Endothelial cell of umbilical vein (primary cell): ENCODE data around the gene C4orf54. TPM values are rescaled to one million over a fixed set of nuclear protein-coding genes. Genes with fewer than 3 reads are reported as not detected.

ENCODE experiments used
- BruUV-seq: library from RNA; stranded (reverse); fragments of 400-500 nt; replicated peaks from 2 replicates; lab custom pipeline; 2021; lab: Mats Ljungman, UMichigan
- CTCF ChIA-PET: fragments of 300-600, 350-600 bp; sonication (Branson Sonifier 250); formaldehyde crosslinking; loops from one replicate; lab custom pipeline; 2021; ENCODE audit warnings: antibody characterized with exemption, inconsistent platforms; lab: Charles Lee
- POLR2A ChIA-PET: fragments of 300-600, 350-600 bp; sonication (Branson Sonifier 250); formaldehyde crosslinking; loops from one replicate; lab custom pipeline; 2021; ENCODE audit warnings: antibody characterized with exemption, inconsistent platforms; lab: Charles Lee
- DNase-seq: peaks from one replicate; pipeline ENCODE4 v3.0.0-alpha.2; 2011; ENCODE audit warnings: low read depth, low spot score
- FAIRE-seq: peaks from 2 replicates; lab custom pipeline; 2011; peaks lifted over from hg19 to GRCh38; lab: Jason Lieb, UNC
- H2AFZ ChIP-seq: 2 replicates; pipeline ENCODE4 v1.6.0; 2012; ENCODE audit warnings: low read depth, low read length, control low read depth, inconsistent platforms
- H3K27ac ChIP-seq: 2 replicates; pipeline ENCODE4 v1.5.1; 2011; ENCODE audit warnings: low read depth, mild to moderate bottlenecking, control low read depth, low read length, moderate library complexity; ENCODE audit not compliant: insufficient read depth
- H3K27me3 ChIP-seq, 2 experiments: 2 replicates each; pipeline versions ENCODE4 v1.6.0 to v1.6.1; 2011; ENCODE audit warnings: low read length in 2 of 2, mixed read lengths in 1 of 2; ENCODE audit not compliant: control insufficient read depth in 2 of 2, insufficient read depth in 2 of 2
- H3K36me3 ChIP-seq, 2 experiments: 2 replicates in 1 of 2; 3 replicates in 1 of 2; pipeline ENCODE4 v1.5.1; 2011; ENCODE audit warnings: low read length in 2 of 2, mild to moderate bottlenecking in 1 of 2, moderate library complexity in 1 of 2; ENCODE audit not compliant: control insufficient read depth in 2 of 2, insufficient read depth in 2 of 2; ENCODE audit errors: extremely low read depth in 1 of 2
- H3K4me1 ChIP-seq: 3 replicates; pipeline ENCODE4 v1.5.1; 2011; ENCODE audit warnings: mild to moderate bottlenecking, low read length; ENCODE audit not compliant: control insufficient read depth, insufficient read depth; ENCODE audit errors: extremely low read depth
- H3K4me2 ChIP-seq: 2 replicates; pipeline ENCODE4 v1.6.1; 2011; ENCODE audit warnings: low read length, control low read depth, mixed read lengths; ENCODE audit not compliant: insufficient read depth
- H3K4me3 ChIP-seq, 3 experiments: fragments of 200-600 bp in 1 of 3; sonication (generic), shearing (Covaris generic) in 1 of 3; replicated peaks in 1 of 3; 2 replicates each; pipeline ENCODE4 v1.5.1; 2011 to 2016; ENCODE audit warnings: control low read depth in 3 of 3, low read length in 3 of 3, mild to moderate bottlenecking in 2 of 3, inconsistent platforms in 1 of 3, low read depth in 1 of 3, moderate library complexity in 1 of 3; ENCODE audit not compliant: insufficient read depth in 1 of 3
- H3K79me2 ChIP-seq: 2 replicates; pipeline ENCODE4 v1.6.0; 2012; ENCODE audit warnings: low read length, inconsistent platforms; ENCODE audit not compliant: control insufficient read depth, insufficient read depth
- H3K9ac ChIP-seq: replicated peaks from 2 replicates; pipeline ENCODE3; 2011; ENCODE audit warnings: low read length, control low read depth; ENCODE audit not compliant: insufficient read depth; ENCODE audit errors: extremely low read depth
- H3K9me1 ChIP-seq: replicated peaks from 3 replicates; pipeline ENCODE4 v1.6.0; 2011; ENCODE audit warnings: mild to moderate bottlenecking, low read length; ENCODE audit not compliant: control insufficient read depth, insufficient read depth; ENCODE audit errors: extremely low read depth
- H3K9me3 ChIP-seq: replicated peaks from 2 replicates; pipeline ENCODE4 v1.5.1; 2012; ENCODE audit warnings: low read length, inconsistent platforms; ENCODE audit not compliant: control insufficient read depth, insufficient read depth
- H4K20me1 ChIP-seq: replicated peaks from 2 replicates; pipeline ENCODE3; 2011; ENCODE audit warnings: mild to moderate bottlenecking, low read length; ENCODE audit not compliant: control insufficient read depth, insufficient read depth; ENCODE audit errors: extremely low read depth
- EZH2 ChIP-seq: IDR thresholded peaks from 2 replicates; pipeline ENCODE4 v1.6.1; 2012; ENCODE audit warnings: borderline replicate concordance, low read depth, mild to moderate bottlenecking, moderate library complexity, low read length, inconsistent platforms; ENCODE audit not compliant: severe bottlenecking
- FOS ChIP-seq: IDR thresholded peaks from 2 replicates; pipeline ENCODE4 v1.6.1; 2011; ENCODE audit warnings: mild to moderate bottlenecking, low read length, moderate library complexity, borderline replicate concordance; ENCODE audit not compliant: insufficient read depth
- GATA2 ChIP-seq: IDR thresholded peaks from 2 replicates; pipeline ENCODE4 v1.7.0; 2011; ENCODE audit warnings: low read depth, mild to moderate bottlenecking, moderate library complexity, mixed read lengths, low read length; ENCODE audit not compliant: insufficient read length, insufficient read depth
- JUN ChIP-seq: IDR thresholded peaks from 2 replicates; pipeline ENCODE4 v1.6.1; 2011; ENCODE audit warnings: borderline replicate concordance, low read depth; ENCODE audit not compliant: insufficient read length, insufficient read depth
- MYC ChIP-seq: IDR thresholded peaks from one replicate; pipeline ENCODE4 v1.6.1; 2011; ENCODE audit warnings: mild to moderate bottlenecking, low read depth, low read length
- POLR2A ChIP-seq: IDR thresholded peaks from 2 replicates; pipeline ENCODE4 v1.6.1; 2012; ENCODE audit warnings: low read depth, mild to moderate bottlenecking, control low read depth, low read length
- POLR2AphosphoS5 ChIP-seq: IDR thresholded peaks from 2 replicates; pipeline ENCODE4 v1.6.1; 2012; ENCODE audit warnings: low read depth, mild to moderate bottlenecking, control low read depth, low read length, moderate library complexity; ENCODE audit not compliant: insufficient read depth
- dilution Hi-C: fragments of 300-500 bp; cut with MboI; formaldehyde crosslinking; loops from one replicate; pipeline ENCODE4 v1.15.0; 2019; ENCODE audit warnings: low sequenced_read_pairs; ENCODE audit not compliant: extremely low pct_ligation_motif_present
- intact Hi-C: fragments of 100-400 bp; cut with micrococcal nuclease; formaldehyde crosslinking; loops from one replicate; pipeline ENCODE4 v1.10.0; 2022
- polyA plus RNA-seq, 4 experiments: library from polyadenylated mRNA; depleted of rRNA in 3 of 4; stranded (reverse) in 3 of 4; unstranded in 1 of 4; fragments of >200 nt; gene quantifications; 2 replicates each; pipeline versions ENCODE4 v1.2.1 to v1.2.3, GENCODE V29; 2011 to 2012; ENCODE audit warnings: missing spikeins in 1 of 4
- total RNA-seq: library from RNA; stranded (reverse); gene quantifications from 2 replicates; pipeline ENCODE4 v1.2.3, GENCODE V29; 2021
- TF ChIP-seq, protein P1 (sequence below), 2 donors: IDR thresholded peaks; 1 replicate in 1 of 2; 2 replicates in 1 of 2; pipeline ENCODE4 v1.5.1; 2011; ENCODE audit warnings: low read length in 2 of 2, mild to moderate bottlenecking in 2 of 2, moderate library complexity in 2 of 2, control low read depth in 1 of 2, inconsistent platforms in 1 of 2, low read depth in 1 of 2; ENCODE audit not compliant: insufficient read depth in 1 of 2; ENCODE audit errors: extremely low read depth in 1 of 2
- TF ChIP-seq, protein P2 (sequence below): IDR thresholded peaks from 2 replicates; pipeline ENCODE4 v1.6.1; 2011; ENCODE audit not compliant: insufficient read depth, insufficient read length

C4orf54 gene
- total and polyA plus RNA-seq, 2 donors (not counting 3 experiments of a cell fraction or from before 2014, with no cell fraction given): not detected

DNA sequence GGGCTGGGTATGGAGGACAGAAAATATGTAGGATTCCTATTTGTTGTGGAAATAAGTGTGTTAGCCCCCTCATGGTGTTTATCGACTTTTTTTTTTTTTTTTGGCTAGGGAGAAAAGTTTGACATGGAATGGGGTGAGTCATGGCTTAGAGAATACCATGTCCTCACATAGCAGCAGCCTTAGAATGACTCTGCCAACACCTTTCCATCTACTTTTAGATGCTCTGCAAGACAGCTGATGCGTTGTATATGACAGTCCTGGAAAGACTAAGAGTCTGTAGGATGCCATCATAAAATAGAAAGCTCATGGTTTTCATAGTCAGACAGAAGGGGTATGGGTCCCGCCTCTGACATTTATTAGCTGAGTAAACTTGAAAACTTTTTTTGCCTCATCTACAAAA is 45.3 kb downstream of the C4orf54 start:
- Histone ChIP-seq H3K36me3 (no peaks in the 10 kb centered on the region), H3K9me3 (no peaks in the 10 kb centered on the region), H4K20me1 (no peaks in the 10 kb centered on the region), H3K9me1 (no peaks in the 10 kb centered on the region), H3K27ac (no peak overlapping the region), H3K4me2 (no peak overlapping the region), H3K27me3 (no peaks in the 10 kb centered on the region), H2AFZ (no peak overlapping the region), H3K9ac (no peak overlapping the region), H3K79me2 (no peaks in the 10 kb centered on the region), H3K4me3 (no peak overlapping the region), H3K4me1 (no peaks in the 10 kb centered on the region)
- no peak for FAIRE-seq
- POLR2A ChIA-PET: no interaction called here
- dilution Hi-C loops (no loop called here), intact Hi-C loops (no loop called here)
- no TSS peak for BruUV-seq
- no peak for TF ChIP-seq FOS
- TF ChIP-seq POLR2A: no peak
- DNase-seq: no peak
- CTCF ChIA-PET: no interaction called here

DNA sequence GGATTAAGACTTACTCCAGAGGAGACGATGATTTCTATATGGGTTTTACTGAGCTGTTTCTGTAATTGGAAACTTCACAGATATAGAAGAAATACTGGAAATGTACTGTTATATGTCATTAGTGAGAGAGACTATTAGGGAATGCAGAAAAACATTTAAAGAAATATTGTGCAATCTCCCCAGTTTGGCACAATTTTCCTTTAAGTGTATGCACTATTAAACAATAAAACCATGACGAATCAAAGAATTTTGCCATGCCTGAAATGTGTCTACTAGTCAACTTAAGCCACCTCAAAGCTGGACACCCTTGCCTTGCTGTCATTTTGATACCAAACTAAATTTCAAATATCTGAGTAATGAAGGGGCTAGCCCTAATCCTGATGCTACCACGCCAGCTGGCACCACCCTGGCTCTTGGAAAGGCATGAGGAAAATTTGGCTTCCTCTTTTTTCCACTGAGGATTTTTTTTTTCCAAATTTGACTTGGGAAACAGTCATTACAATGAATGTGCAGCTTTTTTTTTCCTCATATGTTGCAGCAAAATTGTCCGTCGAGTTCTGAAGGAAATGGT is 46.9 kb downstream of the C4orf54 start:
- ChIA-PET POLR2A (no interaction called here), CTCF (no interaction called here)
- Histone ChIP-seq H3K4me1 (no peaks in the 10 kb centered on the region), H3K36me3 (no peaks in the 10 kb centered on the region), H3K9me1 (no peaks in the 10 kb centered on the region), H3K9ac (no peak overlapping the region), H2AFZ (no peak overlapping the region), H3K27ac (no peak overlapping the region), H3K4me2 (no peak overlapping the region), H3K79me2 (no peaks in the 10 kb centered on the region), H3K9me3 (no peaks in the 10 kb centered on the region), H4K20me1 (no peaks in the 10 kb centered on the region), H3K4me3 (no peak overlapping the region), H3K27me3 (no peaks in the 10 kb centered on the region)
- intact Hi-C loops (no loop called here), dilution Hi-C loops (no loop called here)
- no peak for DNase-seq
- no peak for FAIRE-seq
- no TSS peak for BruUV-seq
- TF ChIP-seq MYC: no peak
- no peak for TF ChIP-seq FOS
- no peak for TF ChIP-seq GATA2
- TF ChIP-seq EZH2: no peak
- TF ChIP-seq, protein P1, sequence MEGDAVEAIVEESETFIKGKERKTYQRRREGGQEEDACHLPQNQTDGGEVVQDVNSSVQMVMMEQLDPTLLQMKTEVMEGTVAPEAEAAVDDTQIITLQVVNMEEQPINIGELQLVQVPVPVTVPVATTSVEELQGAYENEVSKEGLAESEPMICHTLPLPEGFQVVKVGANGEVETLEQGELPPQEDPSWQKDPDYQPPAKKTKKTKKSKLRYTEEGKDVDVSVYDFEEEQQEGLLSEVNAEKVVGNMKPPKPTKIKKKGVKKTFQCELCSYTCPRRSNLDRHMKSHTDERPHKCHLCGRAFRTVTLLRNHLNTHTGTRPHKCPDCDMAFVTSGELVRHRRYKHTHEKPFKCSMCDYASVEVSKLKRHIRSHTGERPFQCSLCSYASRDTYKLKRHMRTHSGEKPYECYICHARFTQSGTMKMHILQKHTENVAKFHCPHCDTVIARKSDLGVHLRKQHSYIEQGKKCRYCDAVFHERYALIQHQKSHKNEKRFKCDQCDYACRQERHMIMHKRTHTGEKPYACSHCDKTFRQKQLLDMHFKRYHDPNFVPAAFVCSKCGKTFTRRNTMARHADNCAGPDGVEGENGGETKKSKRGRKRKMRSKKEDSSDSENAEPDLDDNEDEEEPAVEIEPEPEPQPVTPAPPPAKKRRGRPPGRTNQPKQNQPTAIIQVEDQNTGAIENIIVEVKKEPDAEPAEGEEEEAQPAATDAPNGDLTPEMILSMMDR (IDR thresholded peaks at IDR 0.05; ENCODE audit: extremely low read depth in 1 of 2, insufficient read depth in 1 of 2, low read depth in 1 of 2, low read length in 2 of 2): no peak
- TF ChIP-seq POLR2AphosphoS5: no peak
- TF ChIP-seq, protein P2, sequence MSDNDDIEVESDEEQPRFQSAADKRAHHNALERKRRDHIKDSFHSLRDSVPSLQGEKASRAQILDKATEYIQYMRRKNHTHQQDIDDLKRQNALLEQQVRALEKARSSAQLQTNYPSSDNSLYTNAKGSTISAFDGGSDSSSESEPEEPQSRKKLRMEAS: no peak
- no peak for TF ChIP-seq JUN
- no peak for TF ChIP-seq POLR2A
